ENCODE data around the gene ADAM30. TPM values are rescaled to one million over a fixed set of nuclear protein-coding genes. Genes with fewer than 3 reads are reported as not detected.

ADAM30 gene
- polyA plus RNA-seq (ENCODE audit: insufficient read length), result not detected
- long read RNA-seq, donor 1, result 0 reads
- long read RNA-seq, donor 2, result 0 reads
- long read RNA-seq, donor 3, result 0 reads
- long read RNA-seq, donor 4, result 0 reads
- long read RNA-seq, donor 5, result 0 reads
- long read RNA-seq, donor 6, result 0 reads
- long read RNA-seq, donor 7, result 0 reads
- long read RNA-seq, donor 8, result 0 reads

GRCh38 chr1:119896303-119896702 lies at the start of gene ADAM30:
Gene ADAM30 (minus strand): TSS chr1:119896515. CDS start chr1:119896336, 179 bp downstream.
- DNase-seq, result no peak

GRCh38 chr1:119943216-119943615 lies 46.9 kb upstream of the ADAM30 start:
- no peak for DNase-seq

- DNase-seq, result no peak
These were observed 45.1 kb upstream of the ADAM30 start for GRCh38 chr1:119941392-119941791.

- no peak for DNase-seq
These were observed 44.4 kb upstream of the ADAM30 start for GRCh38 chr1:119940697-119941096.

GRCh38 chr1:119937198-119937597 lies 40.9 kb upstream of the ADAM30 start:
- DNase-seq, result no peak

- no peak for DNase-seq
These were observed 39.6 kb upstream of the ADAM30 start for GRCh38 chr1:119935915-119936314.

- no peak for DNase-seq
These were observed 39.1 kb upstream of the ADAM30 start for GRCh38 chr1:119935373-119935772.

- no peak for DNase-seq
These were observed 37.1 kb upstream of the ADAM30 start for GRCh38 chr1:119933397-119933796.

- no peak for DNase-seq
These were observed 33.5 kb upstream of the ADAM30 start for GRCh38 chr1:119929643-119930315.

GRCh38 chr1:119926553-119926952 lies 30.2 kb upstream of the ADAM30 start:
- DNase-seq, result no peak

- no peak for DNase-seq
These were observed 28.9 kb upstream of the ADAM30 start for GRCh38 chr1:119924948-119925898.

GRCh38 chr1:119920104-119920968 lies 24.0 kb upstream of the ADAM30 start:
- no peak for DNase-seq

GRCh38 chr1:119919241-119919640 lies 22.9 kb upstream of the ADAM30 start:
- no peak for DNase-seq

GRCh38 chr1:119918301-119918700 lies 22.0 kb upstream of the ADAM30 start:
- DNase-seq, result no peak

- DNase-seq, result no peak
These were observed 21.2 kb upstream of the ADAM30 start for GRCh38 chr1:119917304-119918055.

- DNase-seq, result no peak
These were observed 19.2 kb upstream of the ADAM30 start for GRCh38 chr1:119915517-119915916.

- DNase-seq, result no peak
These were observed 17.8 kb upstream of the ADAM30 start for GRCh38 chr1:119914071-119914470.

GRCh38 chr1:119912963-119913362 lies 16.6 kb upstream of the ADAM30 start:
- DNase-seq, result no peak

- DNase-seq, result no peak
These were observed 15.5 kb upstream of the ADAM30 start for GRCh38 chr1:119911775-119912174.

GRCh38 chr1:119910618-119911017 lies 14.3 kb upstream of the ADAM30 start:
- no peak for DNase-seq
